Metanephros (tissue), 2 donors: ENCODE results near the gene SLC2A14. TPM values are rescaled to one million over a fixed set of nuclear protein-coding genes. Genes with fewer than 3 reads are reported as not detected.

Experiments
- small RNA-seq: library from RNA; depleted of rRNA; stranded (forward); fragments of <200 nt; gene quantifications from one replicate; pipeline ENCODE3, GENCODE V24; 2014; ENCODE audit warnings: low replicate concordance
- total RNA-seq: library from RNA; depleted of rRNA; stranded (reverse); fragments of >200 nt; gene quantifications from one replicate; pipeline ENCODE4 v1.2.3, GENCODE V29; 2014

SLC2A14 gene
- 0.64 TPM for total RNA-seq

GRCh38 chr12:7872566-7873319 lies at the start of gene SLC2A14:
Gene SLC2A14 (minus strand): TSS chr12:7872915. CDS start chr12:7869880, 3,035 bp downstream.

GRCh38 chr12:7788884-7789528 lies 83.7 kb downstream of the SLC2A14 start, which contains the start of gene NANOG:
Gene NANOG (plus strand): TSS chr12:7789402. CDS start chr12:7789615, 213 bp downstream.

Small RNA genes lying within 50 kb of the gene (small RNA-seq; reads per million reads assigned to genes)
- gene RF00019, result not detected

Other genes starting within 250 kb of the SLC2A14 start
- not detected for gene APOBEC1, start 207.0 kb downstream of the SLC2A14 start, total RNA-seq
- gene GDF3, start 177.1 kb downstream of the SLC2A14 start, total RNA-seq, result 0.64 TPM
- not detected for gene DPPA3, start 161.5 kb downstream of the SLC2A14 start, total RNA-seq
- gene CLEC4C, start 125.5 kb downstream of the SLC2A14 start, total RNA-seq, result 0.29 TPM
- gene NANOGNB, start 107.7 kb downstream of the SLC2A14 start, total RNA-seq, result not detected
- 0.06 TPM for gene NANOG, start 83.5 kb downstream of the SLC2A14 start, total RNA-seq
- 150 TPM for gene SLC2A3, start 63.3 kb upstream of the SLC2A14 start, total RNA-seq
- gene FOXJ2, start 159.8 kb upstream of the SLC2A14 start, total RNA-seq, result 14.5 TPM
- gene C3AR1, start 193.4 kb upstream of the SLC2A14 start, total RNA-seq, result 5.8 TPM
- 49.3 TPM for gene NECAP1, start 209.4 kb upstream of the SLC2A14 start, total RNA-seq